Kidney capillary endothelial cell (primary cell): ENCODE data around the gene DMTF1.
A peak's percentile ranks its signal among the peaks of the same experiment; 100 is the strongest.
"Not testable (repeated sequence)": the region's sequence is repeated elsewhere in the genome, so short reads cannot be mapped to it uniquely, and the experiment has no call there.

ENCODE experiments used
- DNase-seq: peaks from one replicate; pipeline ENCODE4 v3.0.0-alpha.2; 2018; ENCODE audit warnings: low spot score

Gene DMTF1

DNA sequence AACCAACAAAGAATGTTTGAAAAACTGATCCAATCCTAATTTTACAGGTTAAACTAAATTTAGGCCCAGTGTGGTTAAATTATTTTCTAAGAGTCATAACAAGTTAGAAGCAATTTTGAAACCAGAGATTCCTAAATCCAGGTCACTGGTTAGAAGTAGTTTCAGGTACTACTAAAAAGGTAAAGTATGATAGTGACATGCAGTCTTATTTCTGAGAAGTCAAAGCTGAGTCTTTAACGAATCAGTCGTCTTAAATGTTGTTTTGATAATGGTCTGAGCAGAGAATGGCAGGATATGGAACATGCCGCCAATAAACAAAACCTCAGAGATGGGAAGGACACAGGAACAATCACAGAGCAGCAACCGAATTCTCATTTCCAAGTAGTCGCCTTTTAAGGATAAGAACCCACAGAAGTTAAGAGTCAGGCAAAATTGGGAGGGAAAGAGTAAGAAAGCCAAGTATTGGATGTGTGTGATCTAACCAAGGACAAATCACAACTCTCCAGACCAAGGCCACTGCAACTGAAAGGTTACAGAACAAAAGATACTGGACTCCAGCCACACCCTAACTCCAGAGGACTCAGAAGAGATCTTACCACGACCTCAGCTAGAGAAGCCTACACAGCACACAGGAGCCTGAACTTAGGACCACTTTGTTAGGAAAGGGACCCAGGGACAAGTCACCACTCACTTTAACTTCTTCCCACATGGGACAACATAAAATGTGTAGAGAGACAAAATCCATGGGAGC lies 47.6 kb downstream of the DMTF1 start:
- no peak for DNase-seq

DNA sequence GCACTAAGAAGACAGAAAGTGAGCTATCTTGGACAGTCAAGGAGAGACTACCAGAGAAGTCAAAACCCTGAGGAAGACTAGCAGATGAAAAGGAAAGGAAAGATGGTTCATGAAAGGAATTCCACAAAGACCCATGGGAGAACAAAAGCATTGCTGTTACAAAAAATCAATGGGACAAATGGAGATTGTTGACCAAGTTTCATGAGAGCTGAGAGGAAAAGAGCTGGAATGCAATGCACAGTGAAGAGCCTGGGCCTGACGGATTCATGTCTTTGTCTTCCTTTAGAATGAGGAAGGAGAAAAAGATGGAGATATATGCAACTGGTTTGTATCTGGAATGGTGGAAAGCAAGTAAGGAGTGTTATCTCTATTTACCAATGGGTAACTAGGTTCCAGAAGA lies 50.0 kb downstream of the DMTF1 start:
- DNase-seq = no peak

DNA sequence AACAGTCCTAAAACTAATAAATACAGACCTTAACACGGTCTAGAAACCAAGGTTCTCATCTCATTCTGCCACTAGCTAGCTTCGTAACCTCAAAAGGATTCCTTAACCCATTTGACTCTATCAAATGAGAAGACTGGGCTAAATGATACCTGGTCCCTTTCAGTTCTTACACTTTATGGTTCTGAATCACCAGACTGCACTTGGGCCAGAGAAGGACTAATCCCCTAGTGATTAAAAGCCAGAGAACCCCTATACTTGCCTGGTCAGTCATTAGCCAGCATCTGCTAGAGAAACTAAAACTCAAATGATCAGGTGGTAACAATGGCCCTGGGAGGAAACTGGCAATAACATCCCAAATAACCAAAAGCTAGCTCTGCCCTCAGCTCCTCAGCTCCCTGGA lies 50.5 kb downstream of the DMTF1 start:
- DNase-seq = no peak

DNA sequence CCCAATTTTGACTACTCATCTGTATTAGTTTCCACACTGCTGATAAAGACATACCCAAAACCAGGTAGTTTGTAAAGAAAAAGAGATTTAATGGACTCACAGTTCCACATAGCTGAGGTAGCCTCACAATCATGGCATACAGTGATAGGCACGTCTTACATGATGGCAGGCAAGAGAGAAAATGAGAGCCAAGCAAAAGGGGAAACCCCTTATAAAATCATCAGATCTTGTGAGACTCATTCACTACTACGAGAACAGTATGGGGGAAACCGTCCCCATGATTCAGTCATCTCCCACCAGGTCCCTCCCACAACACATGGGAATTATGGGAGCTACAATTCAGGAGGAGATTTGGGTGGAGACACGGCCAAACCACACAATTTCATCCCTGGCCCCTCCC lies 51.7 kb downstream of the DMTF1 start:
- not testable (repeated sequence) for DNase-seq

DNA sequence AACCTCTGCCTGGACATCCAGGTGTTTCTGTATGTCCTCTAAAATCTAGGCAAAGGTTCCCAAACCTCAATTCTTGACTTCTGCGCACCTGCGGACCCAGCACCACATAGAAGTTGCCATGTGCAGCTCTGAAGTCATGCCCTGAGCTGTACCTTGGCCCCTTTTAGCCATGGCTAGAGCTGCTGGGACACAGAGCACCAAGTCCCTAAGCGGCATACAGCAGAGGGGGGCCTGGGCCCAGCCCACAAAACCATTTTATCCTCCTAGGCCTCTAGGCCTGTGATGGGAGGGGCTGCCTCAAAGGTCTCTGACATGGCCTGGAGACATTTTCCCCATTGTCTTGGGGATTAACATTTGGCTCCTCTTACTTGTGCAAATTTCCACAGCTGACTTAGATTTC lies 52.7 kb downstream of the DMTF1 start:
- no peak for DNase-seq

DNA sequence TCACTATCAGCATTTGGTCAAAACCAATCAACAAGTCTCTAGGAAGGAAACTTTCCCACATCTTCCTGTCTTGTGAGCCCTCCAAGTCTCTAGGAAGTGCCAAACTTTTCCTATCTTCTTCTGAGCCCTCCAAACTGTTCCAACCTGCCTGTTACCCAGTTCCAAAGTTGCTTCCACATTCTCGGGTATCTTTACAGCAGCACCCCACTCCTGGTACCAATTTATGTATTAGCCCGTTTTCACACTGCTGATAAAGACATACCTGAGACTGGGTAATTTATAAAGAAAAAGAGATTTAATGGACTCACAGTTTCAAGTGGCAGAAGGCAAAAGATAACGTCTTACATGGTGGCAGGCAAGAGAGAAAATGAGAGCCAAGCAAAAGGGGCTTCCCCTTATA lies 53.4 kb downstream of the DMTF1 start:
- not testable (repeated sequence) for DNase-seq

DNA sequence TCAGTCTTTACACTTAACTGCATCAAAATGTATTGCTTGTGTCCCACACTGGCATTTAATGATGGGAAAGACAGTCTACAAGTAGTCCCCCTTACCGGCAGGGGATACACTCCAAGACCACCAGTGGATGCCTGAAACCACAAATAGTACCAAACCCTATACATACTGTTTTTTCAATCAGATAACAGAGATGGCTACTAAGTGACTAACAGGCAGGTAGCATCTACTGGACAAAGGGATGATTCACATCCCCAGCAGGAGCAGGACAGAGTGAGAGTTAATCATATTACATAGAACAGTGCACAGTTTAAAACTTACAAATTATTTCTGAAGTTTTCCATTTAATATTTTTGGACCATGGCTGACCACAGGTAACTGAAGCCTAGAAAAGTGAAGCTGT lies 54.1 kb downstream of the DMTF1 start:
- no peak for DNase-seq

DNA sequence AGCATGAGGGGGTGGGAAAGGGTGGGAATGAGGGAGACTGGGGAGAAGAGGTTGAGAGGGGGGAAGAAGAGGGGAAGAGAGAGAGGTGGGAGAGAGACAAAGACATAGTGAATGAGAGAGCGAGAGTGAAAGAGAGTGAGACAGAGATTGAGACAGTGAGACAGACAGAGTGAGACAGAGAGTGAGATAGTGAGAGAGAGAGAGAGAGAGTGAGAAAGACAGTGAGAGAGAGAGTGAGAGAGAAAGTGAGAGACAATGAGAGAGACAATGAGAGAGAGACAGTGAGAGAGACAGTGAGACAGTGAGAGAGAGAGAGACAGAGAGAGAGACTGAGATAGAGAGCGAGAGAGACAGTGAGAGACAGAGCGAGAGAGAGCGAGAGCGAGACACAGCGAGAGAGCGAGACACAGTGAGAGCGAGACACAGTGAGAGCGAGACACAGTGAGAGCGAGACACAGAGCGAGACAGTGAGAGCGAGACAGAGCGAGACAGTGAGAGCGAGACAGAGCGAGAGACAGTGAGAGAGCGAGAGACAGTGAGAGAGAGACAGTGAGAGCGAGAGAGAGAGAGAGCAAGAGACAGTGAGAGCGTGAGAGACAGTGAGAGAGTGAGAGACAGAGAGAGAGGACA lies 57.2 kb downstream of the DMTF1 start:
- no peak for DNase-seq

DNA sequence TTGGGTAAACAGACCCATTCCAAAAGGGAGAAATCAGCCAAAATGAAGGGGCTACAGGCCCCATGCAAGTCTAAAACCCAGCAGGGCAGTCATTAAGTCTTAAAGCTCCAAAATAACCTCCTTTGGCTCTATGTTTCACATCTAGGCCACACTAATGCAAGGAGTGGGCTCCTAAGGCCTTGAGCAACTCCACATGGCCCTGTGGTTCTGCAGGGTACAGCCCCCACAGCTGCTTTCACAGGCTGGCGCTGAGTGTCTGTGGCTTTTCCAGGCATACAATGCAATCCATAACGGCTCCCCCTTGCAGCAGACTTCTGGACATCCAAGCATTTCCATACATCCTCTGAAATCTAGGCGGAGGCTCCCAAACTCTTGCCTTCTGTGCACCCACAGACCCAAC lies 58.3 kb downstream of the DMTF1 start:
- DNase-seq = no peak

DNA sequence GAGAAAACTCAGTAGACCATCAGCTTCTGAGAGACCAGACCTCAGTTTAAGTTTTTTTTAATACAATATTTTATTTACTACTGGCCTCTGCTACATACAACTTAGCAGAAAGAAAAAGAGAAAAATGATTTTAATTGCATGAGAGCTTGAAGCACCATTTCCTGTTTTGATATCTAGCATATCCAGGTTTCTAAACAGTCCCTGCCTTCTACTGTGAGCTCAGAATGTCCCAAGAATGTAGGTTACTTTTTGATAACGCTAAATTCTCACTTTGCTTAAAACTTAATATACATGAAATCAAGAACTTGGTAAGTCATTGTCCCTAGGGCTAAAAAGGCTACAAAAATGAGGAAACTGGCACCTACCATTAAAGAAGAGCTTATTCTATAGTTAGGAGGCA lies 60.2 kb downstream of the DMTF1 start:
- no peak for DNase-seq

DNA sequence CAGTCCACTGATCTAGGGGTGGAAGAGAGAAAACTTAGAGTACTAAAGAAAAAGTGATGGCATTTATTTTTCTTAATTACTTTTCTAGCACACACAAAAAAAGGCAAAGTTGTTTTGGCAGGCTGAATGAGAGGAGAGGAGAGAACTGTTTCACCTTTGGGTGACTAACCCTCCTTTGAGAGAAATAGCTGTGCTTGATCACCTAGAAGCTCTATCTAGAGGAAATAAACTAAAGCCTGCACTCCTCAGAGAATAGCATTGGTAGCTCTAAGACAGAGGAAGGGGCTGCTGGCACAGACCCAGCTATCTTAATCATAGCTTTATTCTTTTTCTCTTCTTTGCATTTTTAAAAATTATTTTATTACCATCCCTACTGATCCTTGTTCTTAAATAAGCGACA lies 61.0 kb downstream of the DMTF1 start:
- no peak for DNase-seq

DNA sequence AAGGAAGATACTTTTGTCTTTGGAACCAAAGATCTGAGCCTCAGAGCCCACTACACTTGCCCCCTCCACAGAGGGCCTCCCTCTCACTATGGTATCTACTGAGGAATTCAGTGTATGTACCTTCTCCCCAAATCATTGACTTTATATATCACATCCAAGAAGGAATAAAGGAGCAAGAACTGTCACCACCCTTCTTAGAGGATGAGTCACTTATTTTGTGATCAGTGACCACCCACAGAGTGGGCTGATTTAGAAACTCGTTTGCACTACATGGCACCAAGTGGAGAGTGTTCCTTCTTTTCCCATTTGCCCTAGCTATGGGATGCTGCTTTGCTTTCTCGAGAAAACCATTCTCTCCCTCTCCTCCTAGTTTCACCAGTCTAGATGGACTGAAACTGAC lies 61.6 kb downstream of the DMTF1 start:
- no peak for DNase-seq

DNA sequence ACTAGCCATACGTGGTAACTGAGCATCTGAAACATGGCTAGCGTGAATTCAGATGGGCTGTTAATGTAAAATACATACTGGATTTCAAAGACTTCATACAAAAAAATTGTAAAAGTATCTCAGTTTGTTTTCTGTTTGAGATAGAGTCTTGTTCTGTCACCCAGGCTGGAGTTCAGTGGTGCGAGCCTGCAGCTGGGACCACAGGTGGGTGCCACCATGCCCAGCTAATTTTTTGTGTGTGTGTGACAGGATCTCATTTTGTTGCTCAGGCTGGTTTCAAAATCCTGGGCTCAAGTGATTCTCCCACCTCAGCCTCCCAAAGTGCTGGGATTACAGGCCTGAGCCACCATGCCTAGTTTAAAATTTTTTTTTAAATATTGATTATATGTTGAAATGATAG lies 62.8 kb downstream of the DMTF1 start:
- DNase-seq = no peak

DNA sequence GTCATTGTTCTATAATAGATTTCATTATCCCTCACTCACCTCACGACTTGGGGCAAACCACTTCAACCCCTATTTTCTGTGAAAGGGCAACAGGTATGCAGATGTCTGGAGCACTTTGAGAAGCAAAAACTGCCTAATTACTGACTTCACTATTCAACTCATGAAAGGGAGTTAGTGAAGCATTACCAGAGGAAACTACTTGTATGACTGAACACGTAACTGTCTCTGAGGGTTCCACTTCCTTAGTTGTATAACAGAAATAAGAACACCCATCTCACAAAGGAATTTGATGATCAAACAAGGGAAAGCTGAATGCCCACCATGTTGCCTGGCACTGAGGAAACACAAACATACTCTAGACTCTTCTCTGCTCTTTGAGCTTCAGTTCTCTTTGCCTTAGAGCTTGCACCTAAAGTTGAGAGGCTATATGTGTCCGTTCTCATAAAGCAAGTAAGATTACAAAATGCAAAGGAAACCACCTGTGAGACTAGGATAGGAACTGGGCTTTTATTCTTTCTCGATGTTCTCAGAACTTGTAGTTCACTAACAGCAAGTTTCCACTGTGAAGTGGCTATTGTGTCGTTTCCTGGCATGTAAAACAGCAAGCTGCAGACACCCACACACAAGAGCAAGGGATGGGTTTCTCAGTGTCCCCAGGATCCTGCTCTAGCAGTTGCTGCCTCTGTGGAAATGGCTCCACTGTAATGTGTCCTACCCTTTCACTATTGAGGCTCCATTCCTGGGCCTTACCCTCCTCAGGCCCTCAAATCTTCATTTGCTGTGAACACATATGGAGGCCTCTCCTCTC lies 64.7 kb downstream of the DMTF1 start:
- DNase-seq = peak; percentile 10

DNA sequence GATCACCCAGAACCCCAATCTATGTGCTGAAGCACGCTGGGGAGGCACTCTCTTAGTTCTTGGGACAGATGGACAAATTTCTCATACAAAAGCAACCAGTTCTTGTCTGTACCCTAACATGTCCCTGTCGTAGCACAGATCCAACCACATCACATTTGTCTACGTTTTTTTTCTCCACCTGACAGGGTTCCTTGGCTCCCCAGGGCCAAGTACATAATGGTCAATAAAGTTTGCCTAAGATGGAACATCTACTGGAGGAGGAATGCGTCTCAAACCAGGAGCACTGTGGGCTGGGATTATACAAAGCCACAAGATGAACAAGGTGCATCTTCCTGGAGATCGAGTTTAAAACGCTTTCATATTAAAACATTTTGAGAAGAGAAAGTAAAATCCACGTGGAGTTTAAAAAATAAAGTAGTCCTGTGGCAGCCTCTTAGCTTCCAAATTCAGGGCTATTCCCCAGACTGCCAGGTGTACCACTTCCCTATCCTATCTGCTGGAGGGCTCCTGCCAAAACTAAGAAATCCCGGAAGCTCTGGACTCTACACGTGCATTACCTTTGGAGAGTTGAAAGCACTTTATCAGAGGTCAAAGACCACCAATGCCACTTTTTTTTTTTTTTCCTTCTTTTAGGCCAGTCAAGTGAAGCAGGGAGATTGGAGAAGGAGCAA lies 65.9 kb downstream of the DMTF1 start:
- no peak for DNase-seq

DNA sequence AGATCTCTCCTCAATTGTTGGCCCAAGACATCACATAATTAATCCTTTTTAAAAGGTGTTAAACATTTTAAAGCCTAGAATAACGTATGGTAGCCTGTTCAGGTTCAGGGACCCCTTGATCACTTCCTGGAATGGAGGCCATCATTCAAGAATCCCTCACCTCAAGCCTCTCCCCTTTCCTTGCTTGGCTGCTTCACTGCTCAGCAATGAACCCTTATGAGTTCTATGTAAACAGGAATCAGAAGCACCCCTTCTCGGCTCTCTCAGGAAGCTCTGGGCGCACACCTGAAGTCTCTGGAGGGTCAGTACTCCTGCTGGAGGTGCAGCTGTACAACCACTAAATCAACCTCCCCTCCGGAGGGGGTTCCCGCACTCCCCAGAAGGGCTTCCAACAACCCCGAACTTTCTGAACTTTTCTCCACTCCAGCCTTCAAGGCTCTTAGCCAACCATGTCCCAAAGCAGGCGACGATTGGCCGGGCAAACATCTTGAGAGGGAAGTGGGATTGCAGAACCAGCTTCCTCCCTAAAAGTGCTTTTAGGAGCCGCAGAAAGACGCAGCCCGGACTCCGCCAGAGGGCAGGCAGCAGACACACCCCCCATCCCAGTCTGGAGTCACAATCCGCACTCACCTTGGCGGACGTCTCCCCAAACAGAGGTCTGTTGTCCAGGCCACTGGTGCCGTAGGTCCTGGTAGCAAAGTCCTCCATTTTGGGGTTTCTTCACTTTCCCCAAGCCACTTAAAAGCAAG lies 66.7 kb downstream of the DMTF1 start:
- peak; percentile 33 for DNase-seq

DNA sequence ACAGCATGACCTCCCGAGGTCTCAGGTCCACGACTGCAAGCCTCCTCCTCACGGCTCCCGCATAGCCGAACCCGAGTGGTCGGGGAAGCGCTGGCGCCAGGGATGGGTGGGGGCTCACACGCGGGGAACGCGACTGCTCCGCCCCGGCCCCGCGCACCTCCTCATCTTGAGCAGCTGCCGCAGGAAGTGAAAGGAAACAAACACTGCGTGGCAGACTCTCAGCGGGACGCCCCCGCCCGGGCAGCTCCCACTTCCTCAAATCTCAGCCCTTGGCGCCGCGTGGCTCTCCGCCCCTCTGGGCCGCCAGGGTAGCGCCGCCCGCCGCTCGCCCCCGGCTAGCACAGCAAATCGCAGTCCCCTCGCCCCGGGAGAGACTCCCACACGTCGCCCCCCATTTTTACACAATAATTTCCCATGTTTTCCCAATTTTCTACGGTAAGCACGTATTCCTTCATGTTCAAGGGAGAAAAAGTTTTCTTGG lies 67.3 kb downstream of the DMTF1 start, which contains the start of gene TMEM243:
Gene TMEM243, minus strand, starts transcription at position 188 of the 481 bp plus-strand sequence. CDS start 229 bp downstream, outside the sequence.
- DNase-seq = peak; percentile 72

DNA sequence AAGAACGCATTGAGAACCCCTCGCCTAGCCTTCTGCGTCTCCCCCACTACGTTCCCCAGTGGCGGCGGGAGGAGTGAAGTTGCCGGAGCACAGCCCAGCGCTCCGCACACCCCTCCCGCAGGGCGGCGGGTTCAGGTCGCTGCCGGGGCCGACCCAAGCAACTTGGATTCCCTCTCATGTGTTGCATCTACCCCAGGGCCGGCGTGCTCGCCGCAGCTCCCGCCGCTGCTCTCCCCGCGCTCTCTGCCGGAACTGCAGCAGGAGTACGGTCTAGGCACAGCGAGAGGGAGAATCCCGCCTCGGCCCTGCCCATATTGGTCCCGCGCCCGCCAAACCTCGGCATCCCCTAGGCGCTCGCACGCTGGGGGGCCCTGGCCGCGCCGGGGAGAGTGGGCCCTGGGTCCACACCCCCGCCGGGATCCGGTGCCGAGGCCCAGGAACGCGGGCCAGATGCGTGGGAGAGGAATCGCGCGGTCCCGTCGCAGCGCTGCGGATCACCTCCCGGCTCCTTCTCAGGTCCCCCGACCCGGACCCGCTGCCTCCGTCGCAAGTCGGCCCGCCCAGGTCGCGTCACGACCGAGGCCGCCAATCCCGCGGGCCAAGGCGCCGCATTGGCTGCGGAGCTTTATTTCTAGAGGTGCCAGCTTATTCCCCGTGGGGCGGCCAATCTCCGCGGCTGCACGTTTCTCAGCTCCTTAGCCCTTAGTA lies 67.9 kb downstream of the DMTF1 start:
- peak; percentile 51 for DNase-seq

DNA sequence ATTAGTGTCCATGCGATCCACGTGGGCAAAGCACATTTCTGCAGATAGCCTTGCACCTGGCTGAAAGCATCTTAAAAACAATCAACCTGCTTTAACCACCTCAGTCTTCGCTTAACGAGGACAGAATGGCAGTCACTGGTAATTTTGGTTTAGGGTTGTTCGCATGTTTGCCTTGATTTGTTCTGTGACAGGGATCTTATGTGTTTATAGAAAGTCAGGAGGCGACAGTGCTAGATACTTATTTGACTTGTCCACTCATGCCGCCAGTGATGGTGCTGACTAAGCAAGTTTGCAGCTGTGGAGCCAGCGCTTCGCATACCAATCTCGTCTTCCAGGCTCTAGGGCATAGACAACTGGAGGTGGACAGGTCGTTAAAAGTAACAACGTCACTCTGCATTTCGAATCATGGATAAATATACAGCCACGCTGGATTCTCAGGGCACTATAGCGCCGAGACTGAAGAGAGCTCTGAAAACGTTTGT lies 68.5 kb downstream of the DMTF1 start:
- DNase-seq = no peak

DNA sequence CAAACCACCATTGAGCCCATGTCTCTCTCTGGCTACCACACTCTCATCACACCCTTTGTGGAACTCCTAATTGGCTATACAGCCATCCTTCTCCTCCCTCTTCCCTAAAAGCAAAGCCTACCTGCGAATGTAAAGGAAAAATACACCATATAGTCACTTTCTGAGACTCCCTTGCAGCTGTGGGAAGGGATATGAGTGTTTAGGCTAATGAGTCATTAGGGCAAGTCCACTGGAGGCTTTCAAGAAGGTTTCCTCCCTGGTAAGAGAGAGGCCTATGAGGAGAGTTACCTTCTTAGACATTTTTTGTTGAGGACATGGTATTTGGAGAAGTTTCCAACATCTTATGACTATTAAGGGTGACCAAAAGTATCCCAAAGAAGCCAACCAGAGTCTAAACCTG lies 71.4 kb downstream of the DMTF1 start:
- DNase-seq = peak; percentile 36

DNA sequence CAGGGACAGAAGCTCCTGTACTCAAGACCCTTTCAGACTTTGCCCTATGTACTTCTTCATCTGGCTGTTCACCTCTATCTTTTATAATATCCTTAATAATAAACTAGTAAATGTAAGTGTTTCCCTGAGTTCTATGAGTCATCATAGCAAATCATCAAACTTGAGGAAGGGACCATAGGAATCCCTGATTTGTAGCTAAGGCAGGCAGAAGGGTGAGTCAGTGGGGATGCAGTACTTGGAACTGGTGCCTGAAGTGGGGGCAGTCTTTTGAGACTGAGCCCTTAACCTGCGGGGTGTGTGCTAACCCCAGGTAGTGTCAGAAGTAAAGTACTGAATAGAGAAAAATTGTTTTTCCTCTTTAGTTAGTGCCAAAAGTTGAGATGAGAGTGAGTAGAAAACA lies 73.4 kb downstream of the DMTF1 start:
- peak; percentile 16 for DNase-seq
